IgD-negative memory B cell (primary cell): Measurements from ENCODE around the gene WNT3. TPM values are rescaled to one million over a fixed set of nuclear protein-coding genes. Genes with fewer than 3 reads are reported as not detected.
A peak's percentile ranks its signal among the peaks of the same experiment; 100 is the strongest.
"Not testable (repeated sequence)": the region's sequence is repeated elsewhere in the genome, so short reads cannot be mapped to it uniquely, and the experiment has no call there.

Source experiments
- H3K27ac Mint-ChIP-seq, 3 donors: one replicate each; pipeline ENCODE4 v1.8.0; 2020 to 2022; ENCODE audit warnings: mild to moderate bottlenecking in 3 of 3, mixed read lengths in 3 of 3, moderate library complexity in 1 of 3
- H3K27me3 Mint-ChIP-seq: one replicate; pipeline ENCODE4 v1.8.0; 2021; ENCODE audit warnings: mixed read lengths
- H3K36me3 Mint-ChIP-seq: one replicate; pipeline ENCODE4 v1.8.0; 2020; ENCODE audit warnings: mild to moderate bottlenecking, mixed read lengths
- H3K4me1 Mint-ChIP-seq, 3 donors: one replicate each; pipeline ENCODE4 v1.8.0; 2020 to 2022; ENCODE audit warnings: mixed read lengths in 3 of 3, mild to moderate bottlenecking in 1 of 3
- H3K4me3 Mint-ChIP-seq, 4 donors: one replicate each; pipeline ENCODE4 v1.8.0; 2020 to 2022; ENCODE audit warnings: mild to moderate bottlenecking in 4 of 4, mixed read lengths in 4 of 4, moderate library complexity in 3 of 4
- H3K9me3 Mint-ChIP-seq, 3 donors: one replicate each; pipeline ENCODE4 v1.8.0; 2020 to 2021; ENCODE audit warnings: mixed read lengths in 3 of 3, mild to moderate bottlenecking in 1 of 3
- polyA plus RNA-seq: library from polyadenylated mRNA; unstranded; fragments of 300-500 nt; fragmentation: Illumina TruSeq; gene quantifications from one replicate; pipeline ENCODE4 v1.2.3, GENCODE V29; 2021

WNT3 gene
- polyA plus RNA-seq, 1 donor from 2014 or later = 0.14 TPM

DNA sequence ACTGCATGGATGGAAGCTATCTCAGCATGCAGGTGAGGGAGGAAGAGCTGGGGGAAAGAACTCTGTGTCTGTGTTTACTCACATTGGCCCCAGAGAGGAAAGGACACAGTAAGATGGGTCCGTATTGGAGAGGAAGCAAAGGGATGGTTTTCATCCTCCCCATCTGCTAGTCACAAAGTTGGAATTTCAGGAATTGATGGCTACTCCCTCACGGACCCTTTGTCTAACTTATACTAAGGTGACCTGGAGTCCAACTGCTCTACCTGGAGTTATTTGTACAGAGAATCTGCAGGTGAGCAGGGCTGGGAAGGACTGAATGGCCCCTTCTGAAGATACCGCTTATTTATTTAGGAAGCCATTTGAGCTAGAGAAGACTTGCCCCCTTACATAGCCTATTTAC lies 55.1 kb downstream of the WNT3 start:
- Mint-ChIP-seq H3K4me3 (no peak overlapping the region), H3K9me3 (no peaks in the 10 kb centered on the region), H3K36me3 (peaks cover 2% of the 10 kb centered on the region), H3K4me1 (peaks cover 0 to 4% (median 1%) of the 10 kb centered on the region in 3 donors), H3K27me3 (no peaks in the 10 kb centered on the region), H3K27ac (no peak overlapping the region)

DNA sequence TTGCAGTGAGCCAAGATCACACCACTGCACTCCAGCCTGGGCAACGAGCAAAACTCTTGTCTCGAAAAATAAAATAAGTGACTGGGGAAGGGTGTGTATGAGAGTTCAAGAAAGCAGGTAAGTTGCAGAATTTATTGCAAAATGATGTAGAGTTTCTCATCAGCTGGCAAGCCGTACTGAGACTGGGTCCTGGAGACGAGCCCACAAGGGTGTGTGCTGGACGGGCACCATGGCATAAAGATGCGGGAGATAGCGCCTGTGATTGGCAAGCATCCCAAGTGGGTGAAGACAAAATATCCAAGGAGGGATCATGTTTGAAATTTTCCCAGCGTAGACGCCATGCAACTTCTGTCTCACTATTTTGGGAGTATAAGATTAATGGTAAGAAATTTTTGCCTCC lies 59.4 kb downstream of the WNT3 start:
- H3K9me3 Mint-ChIP-seq = no peaks in the 10 kb centered on the region
- H3K4me1 Mint-ChIP-seq = peaks cover 0 to 5% (median 4%) of the 10 kb centered on the region in 3 donors
- no peaks in the 10 kb centered on the region for H3K27me3 Mint-ChIP-seq
- peaks cover 12% of the 10 kb centered on the region for H3K36me3 Mint-ChIP-seq
- H3K4me3 Mint-ChIP-seq = no peak overlapping the region
- H3K27ac Mint-ChIP-seq = no peak overlapping the region

DNA sequence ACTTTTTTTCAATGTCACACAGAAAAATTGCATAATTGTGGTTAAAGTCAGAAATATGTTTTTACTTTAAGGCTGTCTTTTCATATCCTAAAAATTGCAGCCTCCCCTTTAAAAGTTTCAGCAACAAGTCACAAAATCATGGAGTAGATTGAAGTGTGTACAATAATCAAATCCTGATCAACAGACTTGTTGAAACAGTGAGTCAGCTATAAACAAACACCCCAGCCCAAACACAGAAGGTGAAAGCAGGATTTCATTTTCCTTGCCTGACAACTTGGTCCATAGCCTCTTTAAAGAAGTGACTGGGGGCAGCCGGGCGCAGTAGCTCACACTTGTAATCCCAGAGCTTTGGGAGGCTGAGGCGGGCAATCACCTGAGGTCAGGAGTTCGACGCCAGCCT lies 59.9 kb downstream of the WNT3 start:
- peaks cover 0 to 5% (median 4%) of the 10 kb centered on the region in 3 donors for H3K4me1 Mint-ChIP-seq
- H3K27ac Mint-ChIP-seq = no peak overlapping the region
- H3K4me3 Mint-ChIP-seq = no peak overlapping the region
- peaks cover 13% of the 10 kb centered on the region for H3K36me3 Mint-ChIP-seq
- no peaks in the 10 kb centered on the region for H3K9me3 Mint-ChIP-seq
- H3K27me3 Mint-ChIP-seq = no peaks in the 10 kb centered on the region

DNA sequence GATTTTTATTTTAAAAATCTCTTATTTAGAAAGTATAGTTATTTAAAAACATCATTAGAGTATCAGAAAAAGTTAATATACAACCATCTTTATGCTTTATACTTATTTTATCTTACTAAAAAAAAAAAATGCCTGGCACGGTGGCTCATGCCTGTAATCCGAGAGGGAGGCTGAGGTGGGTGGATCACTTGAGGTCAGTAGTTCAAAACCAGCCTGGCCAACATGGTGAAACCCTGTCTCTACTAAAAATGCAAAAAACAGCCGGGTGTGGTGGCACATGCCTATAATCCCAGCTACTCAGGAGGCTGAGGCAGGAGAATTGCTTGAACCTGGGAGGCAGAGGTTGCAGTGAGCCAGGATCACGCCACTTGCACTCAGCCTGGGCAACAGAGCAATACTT lies 60.9 kb downstream of the WNT3 start:
- not testable (repeated sequence) for H3K27me3 Mint-ChIP-seq, H3K27ac Mint-ChIP-seq, H3K4me3 Mint-ChIP-seq, H3K4me1 Mint-ChIP-seq, H3K9me3 Mint-ChIP-seq
- peaks cover 14% of the 10 kb centered on the region for H3K36me3 Mint-ChIP-seq

DNA sequence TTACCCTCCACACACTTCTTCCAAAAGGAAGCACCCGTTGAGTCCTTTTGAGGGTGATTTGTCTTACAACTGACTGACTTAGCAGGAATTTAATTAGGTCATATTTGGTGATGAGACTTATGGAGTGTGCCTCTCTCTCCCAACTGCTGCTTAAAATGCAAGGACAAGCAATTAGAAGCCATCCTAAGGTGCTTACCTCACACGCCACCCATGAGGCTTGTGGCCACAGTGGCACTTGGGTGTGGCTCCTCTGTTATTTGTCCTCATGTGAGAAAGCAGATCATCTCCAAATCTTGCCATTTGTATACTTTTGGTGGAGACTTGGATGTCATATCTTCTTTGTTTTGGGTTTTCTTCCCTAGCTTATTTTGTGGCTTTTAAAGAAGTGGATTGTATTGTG lies 61.6 kb downstream of the WNT3 start:
- Mint-ChIP-seq H3K4me1 (peaks cover 0 to 5% (median 4%) of the 10 kb centered on the region in 3 donors), H3K9me3 (no peaks in the 10 kb centered on the region), H3K36me3 (peaks cover 14% of the 10 kb centered on the region), H3K27me3 (no peaks in the 10 kb centered on the region), H3K4me3 (peak overlapping the region in 2 of 4 donors; percentile 8 to 29), H3K27ac (peak overlapping the region; percentile 17 to 50 (median 34))

DNA sequence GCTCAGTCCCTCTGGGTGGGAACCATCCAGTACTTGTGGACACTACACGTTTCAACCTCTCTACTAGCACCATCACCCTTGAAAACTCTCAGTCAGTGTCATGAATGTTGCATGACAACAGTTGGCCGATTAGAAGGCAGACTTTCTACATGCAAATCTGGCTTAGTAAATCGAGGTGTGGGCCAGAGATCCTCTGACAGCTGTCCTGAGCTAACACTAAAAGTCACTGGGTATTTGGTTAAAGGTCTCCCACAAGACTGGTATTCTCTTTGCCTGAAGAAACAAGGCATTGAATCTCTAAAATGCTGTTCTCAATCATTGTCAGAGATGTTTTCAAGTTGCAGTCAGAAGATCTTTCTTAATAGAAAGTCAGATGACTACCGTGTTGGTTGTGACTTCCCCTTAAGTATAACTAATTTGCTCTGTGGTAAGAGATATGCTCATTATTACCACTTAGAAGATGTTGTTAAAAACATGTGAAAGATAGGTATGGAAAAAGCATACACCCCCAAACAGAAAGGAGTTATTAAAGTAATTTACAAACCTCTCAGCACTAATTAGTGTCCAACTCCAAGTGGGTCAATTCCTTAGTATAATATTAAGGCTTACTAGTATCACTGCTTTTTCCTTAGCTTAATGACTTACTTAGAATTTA lies 62.3 kb downstream of the WNT3 start:
- Mint-ChIP-seq H3K4me1 (peaks cover 0 to 5% (median 4%) of the 10 kb centered on the region in 3 donors), H3K36me3 (peaks cover 14% of the 10 kb centered on the region), H3K9me3 (no peaks in the 10 kb centered on the region), H3K27me3 (no peaks in the 10 kb centered on the region), H3K4me3 (peak overlapping the region in 1 of 4 donors; percentile 29), H3K27ac (no peak overlapping the region)

DNA sequence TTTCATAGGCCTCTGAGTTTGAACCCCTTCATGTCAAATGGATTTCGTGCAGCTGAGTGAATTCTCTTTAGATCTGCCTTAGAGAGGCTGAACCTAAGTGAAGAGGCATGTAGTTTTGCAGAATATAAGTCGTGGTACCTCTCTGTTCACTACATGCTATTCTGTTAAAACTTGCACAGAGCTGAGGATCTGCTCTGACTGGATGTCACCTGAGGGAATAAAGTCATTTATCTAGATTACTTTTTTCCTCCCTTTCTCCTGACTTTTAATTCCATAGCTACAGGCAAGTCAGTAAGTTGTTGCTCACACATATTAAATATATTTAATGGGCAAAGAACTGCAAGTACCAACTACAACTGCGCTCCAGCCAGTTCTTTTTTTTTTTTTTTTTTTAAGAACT lies 64.7 kb downstream of the WNT3 start:
- Mint-ChIP-seq H3K4me3 (no peak overlapping the region), H3K9me3 (no peaks in the 10 kb centered on the region), H3K4me1 (peaks cover 8 to 15% (median 10%) of the 10 kb centered on the region in 3 donors), H3K36me3 (peaks cover 13% of the 10 kb centered on the region), H3K27ac (no peak overlapping the region), H3K27me3 (no peaks in the 10 kb centered on the region)

DNA sequence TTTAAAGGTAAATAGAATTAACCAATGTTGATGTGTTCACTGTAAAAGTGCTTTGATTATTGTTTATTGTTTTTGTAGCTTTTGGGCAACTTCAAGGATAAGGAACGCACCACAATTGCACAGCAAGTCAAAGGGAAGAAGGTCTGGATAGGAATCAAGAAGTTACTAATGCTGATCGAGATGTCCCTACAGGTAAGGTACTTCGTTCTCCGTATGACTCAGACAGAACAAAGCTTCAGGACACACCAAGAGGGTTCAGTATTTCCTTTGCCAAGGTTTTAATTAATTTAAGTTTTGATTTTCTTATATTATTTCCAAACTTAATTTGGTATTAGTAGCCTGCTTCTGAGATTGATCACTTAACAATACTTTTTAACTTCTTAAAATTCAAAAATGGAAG lies 67.1 kb downstream of the WNT3 start:
- Mint-ChIP-seq H3K4me3 (no peak overlapping the region), H3K4me1 (peaks cover 17 to 20% (median 19%) of the 10 kb centered on the region in 3 donors), H3K9me3 (no peaks in the 10 kb centered on the region), H3K27me3 (no peaks in the 10 kb centered on the region), H3K36me3 (peaks cover 13% of the 10 kb centered on the region), H3K27ac (peak overlapping the region in 1 of 3 donors; percentile 16)

DNA sequence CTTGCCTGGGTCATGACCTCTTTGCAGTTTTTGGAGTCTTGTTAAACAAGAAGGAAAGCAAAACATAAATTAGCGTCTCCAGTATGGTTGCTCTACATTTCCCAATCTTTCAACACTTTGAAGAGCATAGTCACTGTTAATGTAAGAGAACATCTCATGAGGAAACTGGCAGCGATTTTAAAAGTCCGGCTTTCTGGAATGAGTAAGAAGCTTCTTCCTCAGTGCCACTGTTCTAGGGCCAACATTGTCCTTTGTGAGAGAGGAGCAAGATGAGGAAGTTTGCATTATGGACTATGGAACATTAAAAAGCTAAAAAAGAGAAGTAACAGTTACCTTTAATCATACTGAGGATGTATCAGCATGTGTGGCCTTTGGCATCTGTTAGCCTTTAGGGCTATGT lies 73.1 kb downstream of the WNT3 start:
- Mint-ChIP-seq H3K4me1 (peaks cover 21 to 28% (median 23%) of the 10 kb centered on the region in 3 donors), H3K36me3 (no peaks in the 10 kb centered on the region), H3K27me3 (no peaks in the 10 kb centered on the region), H3K4me3 (no peak overlapping the region), H3K27ac (peak overlapping the region in 1 of 3 donors; percentile 49), H3K9me3 (no peaks in the 10 kb centered on the region)

DNA sequence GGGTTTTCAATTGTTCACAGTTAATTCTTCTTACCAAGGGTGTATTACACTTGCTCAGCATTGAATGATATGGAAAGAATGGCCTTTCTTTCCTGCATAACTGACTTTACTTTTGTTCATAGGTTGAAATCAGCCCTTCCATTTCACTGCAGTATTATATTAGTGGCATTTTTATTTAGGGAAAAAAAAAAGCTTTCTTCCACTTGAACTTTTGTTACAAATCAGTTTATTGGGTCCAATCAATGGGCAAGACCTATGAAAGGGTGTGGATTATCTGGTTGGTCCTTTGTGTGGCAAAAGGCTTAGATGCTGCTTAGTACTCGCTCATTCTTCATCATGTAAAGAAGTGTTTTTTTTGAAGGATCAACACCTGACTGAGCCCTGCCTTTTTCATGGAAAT lies 74.1 kb downstream of the WNT3 start:
- Mint-ChIP-seq H3K27ac (no peak overlapping the region), H3K36me3 (no peaks in the 10 kb centered on the region), H3K27me3 (no peaks in the 10 kb centered on the region), H3K4me3 (no peak overlapping the region), H3K4me1 (peaks cover 20 to 25% (median 21%) of the 10 kb centered on the region in 3 donors), H3K9me3 (no peaks in the 10 kb centered on the region)

DNA sequence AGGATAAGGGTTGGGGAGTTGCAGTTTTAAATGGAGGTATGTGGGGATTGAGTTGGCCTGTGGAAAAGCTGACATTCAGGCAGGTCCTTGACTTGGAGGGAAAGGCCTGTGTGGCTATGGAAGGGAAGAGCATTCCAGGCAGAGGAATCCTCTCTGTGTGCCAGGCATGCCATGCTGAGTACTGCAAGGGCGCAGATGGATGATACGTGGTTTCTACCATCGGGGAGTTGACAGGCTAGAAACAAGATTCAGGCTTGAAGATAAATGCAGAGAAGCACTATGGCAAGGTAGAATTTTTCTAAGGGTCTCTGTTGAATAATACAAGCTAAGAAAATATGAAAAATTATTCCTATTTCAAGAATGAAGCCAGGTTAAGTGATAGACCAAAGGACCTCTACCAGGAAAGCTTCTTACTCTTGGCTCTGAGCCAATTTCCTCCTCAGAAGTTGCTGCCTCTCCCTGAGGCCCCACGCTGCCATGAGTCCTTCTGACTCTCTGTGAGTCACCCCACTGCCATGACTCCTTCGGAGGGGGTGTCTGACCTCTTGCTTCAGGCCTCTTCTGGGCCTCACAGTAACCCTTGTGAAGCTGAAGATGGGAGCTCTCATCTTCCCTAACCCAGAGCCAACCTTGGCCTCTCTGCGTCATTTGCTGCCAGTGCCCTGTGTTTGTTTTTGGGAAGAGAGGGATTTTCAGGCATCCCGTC lies 75.8 kb downstream of the WNT3 start:
- H3K4me3 Mint-ChIP-seq = no peak overlapping the region
- no peaks in the 10 kb centered on the region for H3K9me3 Mint-ChIP-seq
- H3K36me3 Mint-ChIP-seq = no peaks in the 10 kb centered on the region
- no peaks in the 10 kb centered on the region for H3K27me3 Mint-ChIP-seq
- no peak overlapping the region for H3K27ac Mint-ChIP-seq
- peaks cover 8 to 17% (median 15%) of the 10 kb centered on the region in 3 donors for H3K4me1 Mint-ChIP-seq

DNA sequence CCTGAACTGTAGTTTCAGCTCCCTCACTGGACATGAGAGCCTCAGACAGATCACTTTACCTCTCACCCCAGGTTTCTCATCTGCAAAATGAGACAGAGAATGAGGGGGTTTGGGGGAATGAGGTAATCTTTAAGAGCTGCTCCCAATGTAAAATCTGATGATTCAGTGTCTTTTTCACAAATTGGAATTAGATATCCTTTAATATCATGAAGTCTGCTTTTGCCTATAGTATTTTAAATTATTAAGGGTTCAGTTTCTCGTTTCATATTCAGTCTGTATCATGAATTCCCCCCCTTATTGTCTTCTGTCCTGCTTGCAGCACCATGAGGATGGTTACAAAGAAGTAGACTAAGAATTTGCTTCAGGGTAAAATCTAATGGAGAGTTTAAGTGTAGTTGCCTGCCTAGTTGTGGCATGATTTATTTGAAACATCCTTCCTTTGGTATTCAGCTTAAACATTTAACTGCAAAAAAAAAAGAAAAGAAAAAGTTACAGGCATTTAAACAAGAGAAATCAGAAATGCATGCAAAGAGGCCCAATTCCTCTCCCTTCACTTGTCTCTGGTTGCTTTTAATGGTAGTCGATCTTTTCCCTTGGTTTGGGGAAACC lies 77.3 kb downstream of the WNT3 start:
- H3K36me3 Mint-ChIP-seq = no peaks in the 10 kb centered on the region
- H3K27me3 Mint-ChIP-seq = no peaks in the 10 kb centered on the region
- no peak overlapping the region for H3K4me3 Mint-ChIP-seq
- H3K27ac Mint-ChIP-seq = peak overlapping the region in 1 of 3 donors; percentile 53
- peaks cover 20 to 26% (median 24%) of the 10 kb centered on the region in 3 donors for H3K4me1 Mint-ChIP-seq
- no peaks in the 10 kb centered on the region for H3K9me3 Mint-ChIP-seq

DNA sequence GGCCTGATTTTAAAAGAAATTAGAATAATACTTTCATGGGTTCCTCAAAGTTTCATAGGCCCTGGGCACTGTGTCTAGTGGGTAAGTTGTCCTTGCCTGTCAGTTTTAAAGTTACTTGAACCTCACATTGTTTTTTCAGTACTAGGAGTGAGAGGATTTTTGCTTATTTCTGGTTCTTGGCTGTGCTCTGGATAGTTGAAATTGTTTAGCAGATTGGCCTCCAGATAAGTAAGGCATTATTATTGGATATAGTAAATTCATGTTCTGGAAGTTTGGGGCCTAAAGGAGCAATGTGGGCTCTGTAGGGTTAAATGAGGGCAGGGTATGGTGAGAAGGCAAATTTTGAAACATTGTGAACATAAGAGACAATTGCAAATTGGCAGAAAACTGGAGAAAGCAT lies 78.5 kb downstream of the WNT3 start:
- H3K27me3 Mint-ChIP-seq = no peaks in the 10 kb centered on the region
- peaks cover 25 to 29% (median 26%) of the 10 kb centered on the region in 3 donors for H3K4me1 Mint-ChIP-seq
- no peak overlapping the region for H3K4me3 Mint-ChIP-seq
- H3K36me3 Mint-ChIP-seq = no peaks in the 10 kb centered on the region
- no peaks in the 10 kb centered on the region for H3K9me3 Mint-ChIP-seq
- no peak overlapping the region for H3K27ac Mint-ChIP-seq

DNA sequence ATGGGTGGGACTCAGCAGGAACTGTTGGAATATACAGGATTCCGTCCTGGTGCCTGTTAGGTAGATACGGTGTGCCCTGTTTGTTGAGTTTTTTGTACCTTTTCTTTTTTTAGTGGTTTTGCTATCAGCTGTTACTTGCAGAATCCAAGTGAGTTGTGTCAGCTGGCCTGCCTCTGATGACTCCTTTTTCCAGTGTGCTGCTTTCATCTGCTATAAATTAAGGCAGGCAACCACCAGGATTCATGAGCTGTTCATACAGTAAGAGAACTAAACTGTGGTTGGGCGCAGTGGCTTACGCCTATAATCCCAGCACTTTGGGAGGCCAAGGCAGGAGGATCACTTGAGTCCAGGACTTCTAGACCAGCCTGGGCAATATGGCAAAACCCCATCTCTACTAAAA lies 79.9 kb downstream of the WNT3 start:
- no peaks in the 10 kb centered on the region for H3K27me3 Mint-ChIP-seq
- H3K27ac Mint-ChIP-seq = peak overlapping the region in 1 of 3 donors; percentile 23

DNA sequence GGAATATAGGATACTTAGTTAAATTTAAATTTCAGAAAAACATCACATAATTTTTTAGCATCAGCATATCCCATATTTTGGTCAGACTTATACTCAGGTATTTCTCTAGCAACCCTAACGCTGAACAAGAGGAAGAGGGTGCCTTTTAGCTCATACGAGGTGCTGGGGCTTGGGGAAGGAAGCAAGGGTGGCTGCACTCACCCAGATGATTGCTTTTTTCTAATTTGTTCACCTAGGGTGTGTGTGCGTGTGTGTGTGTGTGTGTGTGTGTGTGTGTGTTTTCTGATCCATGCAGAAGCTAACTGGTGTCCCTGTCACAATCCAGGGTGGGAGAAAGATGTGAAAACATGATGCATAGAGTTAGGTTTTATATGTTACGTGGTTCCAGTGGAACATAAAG lies 81.2 kb downstream of the WNT3 start:
- Mint-ChIP-seq H3K4me1 (peaks cover 25 to 32% (median 28%) of the 10 kb centered on the region in 3 donors), H3K9me3 (no peaks in the 10 kb centered on the region), H3K36me3 (no peaks in the 10 kb centered on the region), H3K27ac (peak overlapping the region; percentile 28 to 82 (median 60)), H3K4me3 (peak overlapping the region; percentile 0 to 82 (median 54)), H3K27me3 (no peaks in the 10 kb centered on the region)

More for the DNA sequence above, 79.9 kb downstream of the WNT3 start:
- no peaks in the 10 kb centered on the region for H3K9me3 Mint-ChIP-seq
- H3K36me3 Mint-ChIP-seq = no peaks in the 10 kb centered on the region
- peaks cover 27 to 32% (median 28%) of the 10 kb centered on the region in 3 donors for H3K4me1 Mint-ChIP-seq
- no peak overlapping the region for H3K4me3 Mint-ChIP-seq
